Measurements from ENCODE around the gene STK17A.

The STK17A gene

GRCh38 chr7:43554423-43554822, 28.5 kb upstream of the STK17A start:
- H3K4me3 ChIP-seq (ENCODE audit: low read length): no peak overlapping the region
- DNase-seq (ENCODE audit: low read depth): no peak
- no peak for TF ChIP-seq CTCF (IDR thresholded peaks at IDR 0.05; ENCODE audit: insufficient read depth, low read depth, low read length, missing control alignments)

GRCh38 chr7:43557831-43558495, 24.9 kb upstream of the STK17A start:
- no peak for DNase-seq (ENCODE audit: low read depth)
- TF ChIP-seq CTCF (IDR thresholded peaks at IDR 0.05; ENCODE audit: insufficient read depth, low read depth, low read length, missing control alignments): no peak
- no peak overlapping the region for H3K4me3 ChIP-seq (ENCODE audit: low read length)

GRCh38 chr7:43559171-43559945, 23.6 kb upstream of the STK17A start:
- DNase-seq (ENCODE audit: low read depth): peak; percentile 35
- TF ChIP-seq CTCF (IDR thresholded peaks at IDR 0.05; ENCODE audit: insufficient read depth, low read depth, low read length, missing control alignments): no peak
- no peak overlapping the region for H3K4me3 ChIP-seq (ENCODE audit: low read length)

- no peak overlapping the region for H3K4me3 ChIP-seq (ENCODE audit: low read length)
- TF ChIP-seq CTCF (IDR thresholded peaks at IDR 0.05; ENCODE audit: insufficient read depth, low read depth, low read length, missing control alignments): no peak
- DNase-seq (ENCODE audit: low read depth): no peak
Observed at GRCh38 chr7:43559946-43560335, 23.0 kb upstream of the STK17A start.

GRCh38 chr7:43560742-43561330, 22.1 kb upstream of the STK17A start:
- no peak for DNase-seq (ENCODE audit: low read depth)
- no peak overlapping the region for H3K4me3 ChIP-seq (ENCODE audit: low read length)
- no peak for TF ChIP-seq CTCF (IDR thresholded peaks at IDR 0.05; ENCODE audit: insufficient read depth, low read depth, low read length, missing control alignments)

- no peak overlapping the region for H3K4me3 ChIP-seq (ENCODE audit: low read length)
- DNase-seq (ENCODE audit: low read depth): no peak
- no peak for TF ChIP-seq CTCF (IDR thresholded peaks at IDR 0.05; ENCODE audit: insufficient read depth, low read depth, low read length, missing control alignments)
Observed at GRCh38 chr7:43562383-43562782, 20.5 kb upstream of the STK17A start.
